ENCODE results near the gene FAM177B. TPM values are rescaled to one million over a fixed set of nuclear protein-coding genes. Genes with fewer than 3 reads are reported as not detected.

The FAM177B gene
- total RNA-seq, 1 donor from 2014 or later = not detected

Other genes starting within 250 kb of the FAM177B start
- not detected for gene HHIPL2, start 189.1 kb upstream of the FAM177B start, total RNA-seq
- gene TAF1A, start 147.3 kb upstream of the FAM177B start, total RNA-seq = 2.5 TPM
- gene MIA3, start 119.1 kb upstream of the FAM177B start, total RNA-seq = 49.2 TPM
- 46.9 TPM for gene AIDA, start 24.7 kb upstream of the FAM177B start, total RNA-seq
- gene BROX, start 24.6 kb upstream of the FAM177B start, total RNA-seq = 22.8 TPM
- gene DISP1, start 77.8 kb downstream of the FAM177B start, total RNA-seq = 5.1 TPM

Data from Right ventricle myocardium superior (tissue), 1 donor.